ENCODE measurements around the gene ADRM1. TPM values are rescaled to one million over a fixed set of nuclear protein-coding genes. Genes with fewer than 3 reads are reported as not detected.

ADRM1 gene
- polyA plus RNA-seq, 12 donors = 37.5 to 62.4 (median 46.7) TPM; not detected in 1

GRCh38 chr20:62309947-62310756 lies 7.4 kb downstream of the ADRM1 start:
- no peak for DNase-seq

GRCh38 chr20:62310757-62311121 lies 7.9 kb downstream of the ADRM1 start:
- no peak for DNase-seq

- no peak for DNase-seq
Observed at GRCh38 chr20:62311150-62311549, 8.4 kb downstream of the ADRM1 start.

GRCh38 chr20:62311832-62312661 lies 9.2 kb downstream of the ADRM1 start:
- no peak for DNase-seq

GRCh38 chr20:62312662-62312977 lies 9.8 kb downstream of the ADRM1 start:
- DNase-seq = no peak

- DNase-seq = no peak
Observed at GRCh38 chr20:62313021-62313420, 10.2 kb downstream of the ADRM1 start.

- DNase-seq = no peak
Observed at GRCh38 chr20:62313460-62314338, 10.9 kb downstream of the ADRM1 start.

- DNase-seq = no peak
Observed at GRCh38 chr20:62314339-62314638, 11.5 kb downstream of the ADRM1 start.

GRCh38 chr20:62314711-62315302 lies 12.0 kb downstream of the ADRM1 start:
- DNase-seq = no peak

GRCh38 chr20:62315773-62316172 lies 13.0 kb downstream of the ADRM1 start:
- no peak for DNase-seq

- DNase-seq = peak; percentile 18
Observed at GRCh38 chr20:62316331-62317166, 13.8 kb downstream of the ADRM1 start.

- DNase-seq = no peak
Observed at GRCh38 chr20:62317167-62317655, 14.4 kb downstream of the ADRM1 start.

- no peak for DNase-seq
Observed at GRCh38 chr20:62318400-62319345, 15.9 kb downstream of the ADRM1 start.

- DNase-seq = no peak
Observed at GRCh38 chr20:62319346-62319909, 16.6 kb downstream of the ADRM1 start.

GRCh38 chr20:62320581-62321354 lies 18.0 kb downstream of the ADRM1 start:
- no peak for DNase-seq

- no peak for DNase-seq
Observed at GRCh38 chr20:62321521-62321948, 18.7 kb downstream of the ADRM1 start.

- no peak for DNase-seq
Observed at GRCh38 chr20:62321975-62322374, 19.2 kb downstream of the ADRM1 start.

- no peak for DNase-seq
Observed at GRCh38 chr20:62322492-62323041, 19.8 kb downstream of the ADRM1 start.

All from muscle of arm (tissue), 12 donors.